Measurements from ENCODE around the gene SH3TC2. TPM values are rescaled to one million over a fixed set of nuclear protein-coding genes. Genes with fewer than 3 reads are reported as not detected.

SH3TC2 gene
- total and polyA plus RNA-seq, 2 donors (not counting 1 experiment from before 2014, with no cell fraction given): not detected

- H3K9me3 ChIP-seq (ENCODE audit: control extremely low read depth in 1 of 3, control insufficient read depth in 2 of 3, insufficient read depth in 1 of 3, low read length in 2 of 3): no peaks in the 10 kb centered on the region
- 93% methylated on average over 3 of the region's 3 CpGs for whole genome bisulfite sequencing (ENCODE audit: insufficient coverage)
- DNase-seq: no peak
- no peak for ATAC-seq (ENCODE audit: low read depth)
- H3K79me2 ChIP-seq (ENCODE audit: control insufficient read depth, insufficient read depth, low read length): no peaks in the 10 kb centered on the region
- H3K27ac ChIP-seq (ENCODE audit: low read length in 2 of 2): no peak overlapping the region
- TF ChIP-seq EZH2 (IDR thresholded peaks at IDR 0.05; ENCODE audit: borderline replicate concordance, insufficient read depth, low read depth, low read length, poor library complexity, severe bottlenecking) (no peak), CTCF (IDR thresholded peaks at IDR 0.05) (no peak)
- intact Hi-C loops (cut with micrococcal nuclease): no loop called here
- no peaks in the 10 kb centered on the region for H4K20me1 ChIP-seq (ENCODE audit: control insufficient read depth, insufficient read depth, low read length, poor library complexity, severe bottlenecking)
- CTCF ChIA-PET: interaction anchor here (1.2 to 15.6 kb wide), 2 partner anchors 72 to 294 kb away, joined by 3 to 373 read pairs; no protein-coding TSS in a partner anchor
- no peak overlapping the region for H3K4me2 ChIP-seq (replicated peaks; ENCODE audit: low read depth, low read length, poor library complexity, severe bottlenecking)
- H3K4me1 Mint-ChIP-seq: no peaks in the 10 kb centered on the region
- no peak overlapping the region for H3K4me3 Mint-ChIP-seq
- POLR2A ChIA-PET: no interaction called here
- no peaks in the 10 kb centered on the region for H3K4me1 ChIP-seq (ENCODE audit: control insufficient read depth in 2 of 2, insufficient read depth in 2 of 2, low read length in 2 of 2)
- H3K27me3 Mint-ChIP-seq: no peaks in the 10 kb centered on the region
- H3K36me3 ChIP-seq (replicated peaks in 1 of 2; ENCODE audit: control extremely low read depth in 1 of 2, control insufficient read depth in 1 of 2, extremely low read depth in 1 of 2, insufficient read depth in 2 of 2, low read length in 1 of 2): no peaks in the 10 kb centered on the region
- no peak overlapping the region for H2AFZ ChIP-seq (ENCODE audit: insufficient read depth, low read depth, low read length, poor library complexity, severe bottlenecking)
- no peak overlapping the region for H3K4me3 ChIP-seq (ENCODE audit: control extremely low read depth in 1 of 5, extremely low read depth in 1 of 5, insufficient read depth in 1 of 5, low read depth in 2 of 5, low read length in 4 of 5)
- no peaks in the 10 kb centered on the region for H3K9me3 Mint-ChIP-seq (ENCODE audit: insufficient read depth)
- no peak overlapping the region for H3K9ac ChIP-seq (ENCODE audit: low read length)
- H3K27ac Mint-ChIP-seq: no peak overlapping the region
- no peaks in the 10 kb centered on the region for H3K27me3 ChIP-seq (replicated peaks in 1 of 4; ENCODE audit: control extremely low read depth in 1 of 4, control insufficient read depth in 3 of 4, insufficient read depth in 4 of 4, low read length in 3 of 4)
These were observed 32.5 kb downstream of the SH3TC2 start for GRCh38 chr5:149030392-149030791.

- no peak overlapping the region for H3K4me2 ChIP-seq (replicated peaks; ENCODE audit: low read depth, low read length, poor library complexity, severe bottlenecking)
- H3K4me1 ChIP-seq (ENCODE audit: control insufficient read depth in 2 of 2, insufficient read depth in 2 of 2, low read length in 2 of 2): no peaks in the 10 kb centered on the region
- H2AFZ ChIP-seq (ENCODE audit: insufficient read depth, low read depth, low read length, poor library complexity, severe bottlenecking): no peak overlapping the region
- no peak overlapping the region for H3K27ac ChIP-seq (ENCODE audit: low read length in 2 of 2)
- H3K9ac ChIP-seq (ENCODE audit: low read length): no peak overlapping the region
- Mint-ChIP-seq H3K4me1 (no peaks in the 10 kb centered on the region), H3K4me3 (no peak overlapping the region), H3K27ac (no peak overlapping the region), H3K27me3 (no peaks in the 10 kb centered on the region), H3K9me3 (ENCODE audit: insufficient read depth) (no peaks in the 10 kb centered on the region)
- no peaks in the 10 kb centered on the region for H3K27me3 ChIP-seq (replicated peaks in 1 of 4; ENCODE audit: control extremely low read depth in 1 of 4, control insufficient read depth in 3 of 4, insufficient read depth in 4 of 4, low read length in 3 of 4)
- no peak for ATAC-seq (ENCODE audit: low read depth)
- no peaks in the 10 kb centered on the region for H3K9me3 ChIP-seq (ENCODE audit: control extremely low read depth in 1 of 3, control insufficient read depth in 2 of 3, insufficient read depth in 1 of 3, low read length in 2 of 3)
- H3K36me3 ChIP-seq (replicated peaks in 1 of 2; ENCODE audit: control extremely low read depth in 1 of 2, control insufficient read depth in 1 of 2, extremely low read depth in 1 of 2, insufficient read depth in 2 of 2, low read length in 1 of 2): no peaks in the 10 kb centered on the region
- no peak overlapping the region for H3K4me3 ChIP-seq (ENCODE audit: control extremely low read depth in 1 of 5, extremely low read depth in 1 of 5, insufficient read depth in 1 of 5, low read depth in 2 of 5, low read length in 4 of 5)
- CTCF ChIA-PET: interaction anchor here (15.6 kb wide), 1 partner anchor 292 kb away, joined by 373 read pairs; no protein-coding TSS in a partner anchor
- DNase-seq: no peak
- no peaks in the 10 kb centered on the region for H4K20me1 ChIP-seq (ENCODE audit: control insufficient read depth, insufficient read depth, low read length, poor library complexity, severe bottlenecking)
- no peak for TF ChIP-seq EZH2 (IDR thresholded peaks at IDR 0.05; ENCODE audit: borderline replicate concordance, insufficient read depth, low read depth, low read length, poor library complexity, severe bottlenecking)
- no peak for TF ChIP-seq CTCF (IDR thresholded peaks at IDR 0.05)
- 87% methylated on average over 2 of the region's 5 CpGs for WGBS (ENCODE audit: insufficient coverage)
- POLR2A ChIA-PET: no interaction called here
- H3K79me2 ChIP-seq (ENCODE audit: control insufficient read depth, insufficient read depth, low read length): no peaks in the 10 kb centered on the region
- intact Hi-C loops (cut with micrococcal nuclease): no loop called here
These were observed 33.9 kb downstream of the SH3TC2 start for GRCh38 chr5:149028984-149029383.

Measured in B cell (primary cell).